Measurements from ENCODE around the gene GARS1.
A peak's percentile ranks its signal among the peaks of the same experiment; 100 is the strongest.

The GARS1 gene

GRCh38 chr7:30549931-30550493 lies 44.7 kb upstream of the GARS1 start:
- Histone ChIP-seq H3K27ac (ENCODE audit: poor library complexity, severe bottlenecking) (peak overlapping the region; percentile 86), H3K36me3 (ENCODE audit: low read depth) (peaks cover 10% of the 10 kb centered on the region; the same call in 1 of the 2 replicates), H3K27me3 (ENCODE audit: insufficient read depth, poor library complexity, severe bottlenecking) (no peaks in the 10 kb centered on the region), H3K9me3 (ENCODE audit: severe bottlenecking) (peaks cover 2% of the 10 kb centered on the region), H3K4me1 (ENCODE audit: insufficient read depth, poor library complexity, severe bottlenecking) (peaks cover 26% of the 10 kb centered on the region), H3K4me3 (ENCODE audit: severe bottlenecking) (no peak overlapping the region)
- no peak for ATAC-seq (ENCODE audit: low read depth)
- TF ChIP-seq CTCF (IDR thresholded peaks at IDR 0.05; ENCODE audit: poor library complexity, severe bottlenecking), result no peak
- no peak for DNase-seq (ENCODE audit: low spot score)

GRCh38 chr7:30552330-30552729 lies 42.3 kb upstream of the GARS1 start:
- DNase-seq (ENCODE audit: low spot score) (no peak), ATAC-seq (ENCODE audit: low read depth) (no peak)
- no peak overlapping the region for H3K4me3 ChIP-seq (ENCODE audit: severe bottlenecking)
- peaks cover 10% of the 10 kb centered on the region; the same call in 1 of the 2 replicates for H3K36me3 ChIP-seq (ENCODE audit: low read depth)
- peaks cover 2% of the 10 kb centered on the region for H3K9me3 ChIP-seq (ENCODE audit: severe bottlenecking)
- no peak for TF ChIP-seq CTCF (IDR thresholded peaks at IDR 0.05; ENCODE audit: poor library complexity, severe bottlenecking)
- H3K27me3 ChIP-seq (ENCODE audit: insufficient read depth, poor library complexity, severe bottlenecking), result no peaks in the 10 kb centered on the region
- H3K4me1 ChIP-seq (ENCODE audit: insufficient read depth, poor library complexity, severe bottlenecking), result peaks cover 32% of the 10 kb centered on the region
- peak overlapping the region; percentile 86 for H3K27ac ChIP-seq (ENCODE audit: poor library complexity, severe bottlenecking)

- peaks cover 2% of the 10 kb centered on the region for H3K9me3 ChIP-seq (ENCODE audit: severe bottlenecking)
- ATAC-seq (ENCODE audit: low read depth) (no peak), DNase-seq (ENCODE audit: low spot score) (no peak)
- no peak overlapping the region for H3K27ac ChIP-seq (ENCODE audit: poor library complexity, severe bottlenecking)
- H3K4me1 ChIP-seq (ENCODE audit: insufficient read depth, poor library complexity, severe bottlenecking), result peaks cover 32% of the 10 kb centered on the region
- peaks cover 10% of the 10 kb centered on the region; the same call in 1 of the 2 replicates for H3K36me3 ChIP-seq (ENCODE audit: low read depth)
- no peak for TF ChIP-seq CTCF (IDR thresholded peaks at IDR 0.05; ENCODE audit: poor library complexity, severe bottlenecking)
- H3K27me3 ChIP-seq (ENCODE audit: insufficient read depth, poor library complexity, severe bottlenecking), result no peaks in the 10 kb centered on the region
- no peak overlapping the region for H3K4me3 ChIP-seq (ENCODE audit: severe bottlenecking)
Measured at GRCh38 chr7:30553141-30553540, 41.5 kb upstream of the GARS1 start.

GRCh38 chr7:30553546-30553945 lies 41.1 kb upstream of the GARS1 start:
- Histone ChIP-seq H3K9me3 (ENCODE audit: severe bottlenecking) (peaks cover 2% of the 10 kb centered on the region), H3K4me1 (ENCODE audit: insufficient read depth, poor library complexity, severe bottlenecking) (peaks cover 32% of the 10 kb centered on the region), H3K27ac (ENCODE audit: poor library complexity, severe bottlenecking) (no peak overlapping the region), H3K27me3 (ENCODE audit: insufficient read depth, poor library complexity, severe bottlenecking) (no peaks in the 10 kb centered on the region), H3K4me3 (ENCODE audit: severe bottlenecking) (no peak overlapping the region), H3K36me3 (ENCODE audit: low read depth) (peaks cover 10% of the 10 kb centered on the region; the same call in 1 of the 2 replicates)
- no peak for DNase-seq (ENCODE audit: low spot score)
- ATAC-seq (ENCODE audit: low read depth), result no peak
- TF ChIP-seq CTCF (IDR thresholded peaks at IDR 0.05; ENCODE audit: poor library complexity, severe bottlenecking), result no peak

- Histone ChIP-seq H3K36me3 (ENCODE audit: low read depth) (no peaks in the 10 kb centered on the region), H3K9me3 (ENCODE audit: severe bottlenecking) (peaks cover 2% of the 10 kb centered on the region), H3K27ac (ENCODE audit: poor library complexity, severe bottlenecking) (no peak overlapping the region), H3K4me1 (ENCODE audit: insufficient read depth, poor library complexity, severe bottlenecking) (peaks cover 25% of the 10 kb centered on the region), H3K4me3 (ENCODE audit: severe bottlenecking) (no peak overlapping the region), H3K27me3 (ENCODE audit: insufficient read depth, poor library complexity, severe bottlenecking) (no peaks in the 10 kb centered on the region)
- no peak for TF ChIP-seq CTCF (IDR thresholded peaks at IDR 0.05; ENCODE audit: poor library complexity, severe bottlenecking)
- ATAC-seq (ENCODE audit: low read depth) (no peak), DNase-seq (ENCODE audit: low spot score) (no peak)
Measured at GRCh38 chr7:30555525-30555924, 39.2 kb upstream of the GARS1 start.

Measured in RWPE2 (cell line).